Measurements from ENCODE around the gene REC114.

Gene REC114

DNA sequence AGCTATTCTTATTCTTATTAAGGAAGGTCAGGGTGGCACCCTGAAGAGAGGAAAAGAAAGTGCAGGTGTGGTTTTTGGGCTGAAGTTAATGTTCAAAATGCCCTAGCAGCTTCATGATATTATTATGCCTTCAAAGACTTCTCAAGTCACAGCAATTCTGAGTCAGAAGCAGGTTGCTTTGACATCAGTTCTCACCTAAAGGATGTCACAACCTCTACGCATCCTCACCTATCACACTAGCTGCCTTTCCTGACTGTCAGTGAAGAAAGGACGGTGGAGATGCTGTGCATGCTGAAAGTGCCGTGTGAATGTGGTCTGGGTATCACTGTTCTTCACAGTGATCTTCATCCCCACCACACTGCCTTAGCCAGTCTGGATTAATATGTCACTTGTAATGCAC, 140.6 kb downstream of the REC114 start:
- no peak for DNase-seq

DNA sequence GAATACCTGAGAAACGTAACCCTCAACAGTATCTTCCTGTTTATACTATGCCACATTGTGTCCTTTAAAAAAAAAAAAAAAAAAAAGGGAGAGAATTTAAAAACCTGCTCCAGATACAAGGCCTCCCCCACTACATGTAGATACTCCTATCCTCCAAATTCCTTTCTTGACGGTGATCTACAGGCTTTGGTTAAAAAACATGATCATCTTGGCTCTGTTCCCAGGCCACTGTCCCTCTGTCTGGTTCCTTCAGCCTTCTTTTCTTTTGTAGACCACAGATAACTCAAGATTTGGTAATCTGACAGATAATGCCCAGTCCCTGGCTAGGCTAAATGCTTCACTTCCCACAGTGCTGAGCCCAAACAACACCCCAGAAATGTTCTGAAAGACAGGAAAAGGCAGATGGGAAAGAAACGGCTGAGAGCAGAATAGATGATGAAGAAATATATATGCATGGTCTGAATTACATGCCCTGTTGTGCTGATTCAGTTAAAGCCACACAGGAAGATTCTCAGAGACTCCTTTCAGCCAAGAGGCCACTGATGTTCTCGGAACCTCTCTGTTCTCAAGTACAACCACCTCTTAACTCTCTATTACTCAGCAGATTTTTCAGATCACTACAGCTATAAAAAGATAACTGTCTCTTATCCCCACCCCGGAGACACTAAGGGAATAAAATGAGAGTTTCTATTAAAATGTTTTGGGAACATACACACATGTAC, 141.9 kb downstream of the REC114 start:
- DNase-seq = no peak

- no peak for DNase-seq
Observed at GRCh38 chr15:73585871-73586654, 143.1 kb downstream of the REC114 start.

DNA sequence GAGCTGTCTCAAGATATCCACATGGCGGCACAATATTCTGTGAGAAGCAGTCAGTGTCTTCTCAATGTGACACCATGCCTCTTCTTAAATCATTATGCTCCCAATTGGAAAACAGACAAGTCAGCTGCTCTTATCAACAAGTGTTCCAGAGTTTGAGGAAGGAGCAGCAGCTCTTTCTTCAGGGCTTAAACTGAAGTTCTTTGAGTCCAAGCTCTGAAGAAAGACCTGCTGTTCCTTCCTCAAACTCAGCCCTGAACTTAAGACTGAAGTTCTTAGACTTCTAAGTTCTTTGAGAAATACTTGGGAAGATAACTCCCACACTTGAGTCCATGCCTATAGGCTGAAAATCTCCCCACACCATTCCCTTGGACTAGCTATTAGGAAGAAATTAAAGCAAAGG, 146.8 kb downstream of the REC114 start:
- DNase-seq = no peak

DNA sequence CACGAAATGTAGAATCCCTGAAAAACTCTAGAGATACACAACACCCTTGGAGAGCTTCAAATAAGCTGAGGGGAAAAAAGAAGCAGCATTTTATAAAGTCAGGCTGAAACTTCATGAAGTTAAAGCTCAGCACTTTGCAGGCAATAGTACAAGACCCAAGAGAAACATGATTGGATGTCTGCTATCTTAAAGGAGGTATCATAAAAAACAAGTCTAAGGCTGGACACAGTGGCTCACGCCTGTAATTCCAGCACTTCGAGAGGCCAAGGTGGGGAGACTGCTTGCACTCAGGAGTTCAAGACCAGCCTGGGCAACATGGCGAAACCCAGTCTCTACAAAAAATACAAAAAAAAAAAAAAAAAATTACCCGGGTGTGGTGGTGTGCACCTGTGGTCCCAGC, 147.3 kb downstream of the REC114 start:
- DNase-seq = no peak

- no peak for DNase-seq
Observed at GRCh38 chr15:73593304-73594074, 150.5 kb downstream of the REC114 start.

- no peak for DNase-seq
Observed at GRCh38 chr15:73594109-73594508, 151.1 kb downstream of the REC114 start.

DNA sequence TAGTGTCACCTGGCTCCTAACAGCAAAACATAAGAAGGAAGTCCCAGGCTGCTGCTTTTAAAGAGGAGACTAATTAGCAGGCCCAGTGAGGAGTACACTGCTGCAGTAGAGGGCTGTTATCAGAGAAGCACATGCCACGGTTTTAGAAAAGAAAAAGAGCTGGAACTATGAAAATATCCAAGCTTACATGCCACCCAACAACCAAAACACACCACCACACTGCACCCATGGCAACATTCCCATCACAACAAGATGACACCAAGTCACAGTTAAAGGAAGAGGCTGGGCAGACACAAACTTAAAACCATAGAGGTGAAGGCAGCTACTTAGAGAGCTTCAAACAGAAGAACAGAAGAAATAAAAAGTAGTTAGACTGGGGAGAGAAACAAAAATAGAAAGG, 153.2 kb downstream of the REC114 start:
- no peak for DNase-seq

DNA sequence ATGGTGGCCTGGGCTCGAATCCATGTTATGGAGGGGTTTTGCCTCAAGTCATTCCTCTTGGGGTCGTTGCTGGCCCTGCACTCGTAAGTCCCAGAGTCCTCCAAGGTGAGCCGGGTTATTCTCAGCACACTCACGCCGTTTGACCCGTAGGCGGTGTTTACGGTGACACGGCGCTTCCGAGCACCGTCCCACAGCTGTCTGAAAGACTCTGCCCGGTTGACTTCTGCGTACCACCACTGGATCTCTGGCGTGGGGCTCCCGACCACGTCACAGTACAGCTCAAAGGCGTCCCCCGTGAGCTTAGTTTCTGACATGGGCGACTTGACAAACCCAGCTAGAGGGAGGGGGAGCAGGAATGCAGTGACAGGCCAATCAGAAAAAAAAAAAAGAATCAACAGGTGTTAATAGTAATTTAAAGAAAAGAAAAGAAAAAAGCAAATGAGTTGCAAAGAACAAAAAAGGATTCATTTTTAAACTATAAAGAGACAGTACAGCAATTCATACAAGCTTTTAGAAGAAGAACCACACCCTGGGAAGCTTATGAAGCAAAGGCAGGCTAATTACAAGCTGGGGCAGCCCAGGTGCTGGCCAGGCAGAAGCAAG, 154.2 kb downstream of the REC114 start:
- no peak for DNase-seq

GRCh38 chr15:73598530-73599160, 155.7 kb downstream of the REC114 start:
- DNase-seq = no peak

GRCh38 chr15:73599934-73600333, 157.0 kb downstream of the REC114 start:
- DNase-seq = no peak

DNA sequence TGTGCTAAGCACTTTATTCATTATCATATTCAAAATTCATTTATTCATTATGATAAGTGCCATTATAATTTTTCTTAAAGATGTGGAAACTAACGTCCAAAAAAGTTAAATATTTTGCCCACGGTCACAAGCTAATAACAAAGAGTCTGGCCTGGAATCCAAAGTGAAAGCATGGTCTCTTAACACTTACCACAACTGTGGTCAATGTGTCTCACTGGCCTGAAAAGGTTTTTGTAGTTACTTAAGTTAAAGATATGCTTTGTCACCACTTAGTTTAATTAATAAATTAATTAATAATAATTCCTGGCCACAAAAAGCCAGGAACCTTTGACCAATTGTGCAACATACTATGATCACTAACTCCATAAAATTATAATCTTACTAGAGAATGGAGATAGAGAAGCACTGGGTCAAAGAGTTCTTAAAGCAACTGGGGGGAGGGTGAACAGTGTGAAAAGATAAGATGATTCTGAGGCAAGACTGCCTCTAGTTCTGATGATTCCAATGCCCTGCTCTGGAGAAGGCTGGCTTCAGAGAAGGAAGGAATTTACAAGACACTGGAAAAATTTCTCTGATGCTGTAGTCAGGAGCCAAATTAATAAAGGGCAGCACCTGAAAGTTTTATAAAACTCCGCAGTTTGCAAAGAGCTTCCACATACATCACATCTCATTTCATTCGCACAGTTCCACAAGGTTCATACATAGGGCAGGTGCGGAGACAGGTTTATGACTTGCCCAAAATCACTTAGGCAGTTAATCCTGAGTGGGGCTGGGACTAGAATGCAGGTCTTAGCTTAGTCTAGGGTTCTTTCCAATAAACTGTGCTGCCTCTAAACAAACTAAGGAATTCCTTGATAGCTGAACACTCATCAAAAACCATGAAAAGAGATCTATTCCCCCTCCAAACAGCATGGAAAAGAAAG, 157.7 kb downstream of the REC114 start:
- no peak for DNase-seq

GRCh38 chr15:73601451-73602445, 158.8 kb downstream of the REC114 start:
- DNase-seq = no peak

GRCh38 chr15:73602446-73602843, 159.5 kb downstream of the REC114 start:
- DNase-seq = no peak

GRCh38 chr15:73602992-73603391, 160.0 kb downstream of the REC114 start:
- DNase-seq = no peak

DNA sequence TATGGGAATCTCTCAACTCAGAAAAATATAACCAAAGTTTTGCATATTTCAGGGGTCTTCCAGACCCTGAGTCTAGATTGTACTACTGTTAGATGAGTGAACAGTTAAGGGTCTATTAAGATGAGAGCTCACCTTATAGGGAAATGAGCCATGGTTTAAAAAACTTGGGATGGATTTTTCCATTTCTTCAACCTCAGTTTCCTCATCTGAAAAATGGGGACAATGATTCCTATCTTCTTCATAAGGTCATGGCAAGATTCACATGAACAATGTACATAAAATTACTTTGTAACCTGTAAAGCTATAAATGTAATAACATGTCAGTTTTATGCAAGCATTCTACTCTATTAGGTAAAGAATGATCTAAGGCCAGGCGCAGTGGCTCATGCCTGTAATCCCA, 161.5 kb downstream of the REC114 start:
- no peak for DNase-seq

DNA sequence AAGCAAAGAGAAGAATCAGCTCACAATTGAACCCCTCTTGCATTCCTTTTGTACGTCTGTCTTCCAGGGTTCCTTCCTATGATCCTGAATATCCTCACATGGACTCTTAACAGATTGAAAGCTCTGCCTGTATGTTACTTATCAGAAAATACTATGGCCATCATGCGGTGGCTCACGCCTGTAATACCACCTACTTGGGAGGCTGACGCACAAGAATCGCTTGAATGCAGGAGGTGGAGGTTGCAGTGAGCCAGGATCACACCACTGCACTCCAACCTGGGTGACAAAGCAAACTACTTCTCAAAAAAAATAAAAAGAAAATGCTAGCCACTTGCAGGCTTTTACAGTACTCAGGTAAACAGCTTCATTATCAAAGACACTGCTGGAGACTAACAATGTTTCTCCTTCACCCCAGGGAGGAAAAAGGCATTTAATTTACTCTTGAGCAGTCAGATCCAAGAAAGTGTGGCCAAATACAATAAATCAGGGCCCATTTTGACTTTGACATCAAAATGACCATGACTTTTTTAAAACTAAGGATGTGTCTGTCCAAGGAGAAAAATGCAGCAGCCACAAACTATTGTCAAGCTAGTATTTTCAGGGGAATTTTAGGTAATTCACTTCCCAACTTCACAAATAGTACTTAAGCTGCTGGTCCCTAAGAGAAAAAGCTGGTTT, 162.9 kb downstream of the REC114 start:
- DNase-seq = no peak

GRCh38 chr15:73607405-73607804, 164.4 kb downstream of the REC114 start:
- DNase-seq = no peak

- no peak for DNase-seq
Observed at GRCh38 chr15:73607843-73608242, 164.9 kb downstream of the REC114 start.

DNA sequence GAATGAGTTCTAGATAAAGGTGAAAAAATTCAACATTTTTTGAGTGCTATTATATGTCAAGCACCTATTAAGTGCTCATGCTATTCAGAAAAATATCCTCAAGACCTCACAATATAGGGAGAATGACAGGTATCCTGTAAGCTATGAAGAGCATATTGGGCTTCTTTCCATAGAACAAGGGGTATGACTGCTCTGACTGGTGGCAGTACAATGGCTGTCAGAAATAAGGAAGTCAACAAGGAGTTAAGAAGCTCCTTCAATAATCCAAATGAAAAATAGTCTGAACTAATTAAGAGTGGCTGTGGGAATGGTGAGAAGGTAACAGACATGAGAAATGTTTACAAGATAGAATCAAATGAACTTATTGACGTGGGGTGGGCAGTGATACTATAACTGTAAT, 165.5 kb downstream of the REC114 start:
- no peak for DNase-seq
